SK-N-SH (cell line): ENCODE results near the gene NOX5. TPM values are rescaled to one million over a fixed set of nuclear protein-coding genes. Genes with fewer than 3 reads are reported as not detected.

Experiments
- CTCF ChIA-PET: fragments of 300-600, 350-600 bp; formaldehyde crosslinking; extraction: SDS; loops from one replicate; lab custom pipeline; 2021; lab: Yijun Ruan, JAX
- POLR2A ChIA-PET: fragments of 350-600 bp; sonication (Branson Sonifier 250); formaldehyde crosslinking; extraction: SDS; loops from one replicate; lab custom pipeline; 2020; ENCODE audit warnings: antibody characterized with exemption, inconsistent platforms; lab: Yijun Ruan, JAX
- DNase-seq: peaks from one replicate; pipeline ENCODE4 v3.0.0; 2012
- H2AFZ ChIP-seq: fragments of 200-600 bp; sonication (generic); 2 replicates; pipeline ENCODE4 v1.8.1; 2016; ENCODE audit warnings: antibody characterized with exemption, mild to moderate bottlenecking, low read depth
- H3F3A ChIP-seq: fragments of 200-600 bp; sonication (generic); replicated peaks from 2 replicates; pipeline ENCODE3; 2016; ENCODE audit warnings: antibody characterized with exemption, mild to moderate bottlenecking; ENCODE audit not compliant: insufficient read depth
- H3K27ac ChIP-seq, 2 experiments: fragments of 200-500 bp in 1 of 2; fragments of 200-600 bp in 1 of 2; sonication (Bioruptor generic) in 1 of 2; sonication (generic), shearing (Covaris generic) in 1 of 2; 2 replicates each; pipeline versions ENCODE4 v1.5.1 to v1.6.1; 2014 to 2016; ENCODE audit warnings: low read depth in 2 of 2, inconsistent platforms in 1 of 2, low read length in 1 of 2, mild to moderate bottlenecking in 1 of 2, mixed read lengths in 1 of 2
- H3K27me3 ChIP-seq: fragments of 200-600 bp; sonication (generic), shearing (Covaris generic); 2 replicates; pipeline ENCODE4 v1.6.1; 2016; ENCODE audit warnings: mixed run types; ENCODE audit not compliant: insufficient read depth
- H3K36me3 ChIP-seq, 2 experiments: fragments of 200-500 bp in 1 of 2; fragments of 200-600 bp in 1 of 2; sonication (Bioruptor generic) in 1 of 2; sonication (generic) in 1 of 2; replicated peaks in 1 of 2; 2 replicates each; pipeline versions ENCODE3 to v1.5.1; 2014 to 2016; ENCODE audit warnings: low read length in 1 of 2, mild to moderate bottlenecking in 1 of 2; ENCODE audit not compliant: insufficient read depth in 2 of 2, control insufficient read depth in 1 of 2
- H3K4me1 ChIP-seq, 2 experiments: fragments of 200-500 bp in 1 of 2; fragments of 200-600 bp in 1 of 2; sonication (Bioruptor generic) in 1 of 2; sonication (generic), shearing (Covaris generic) in 1 of 2; 2 replicates each; pipeline versions ENCODE4 v1.5.1 to v1.6.1; 2014 to 2016; ENCODE audit warnings: low read depth in 1 of 2, low read length in 1 of 2, mixed run types in 1 of 2; ENCODE audit not compliant: insufficient read depth in 2 of 2, control insufficient read depth in 1 of 2
- H3K4me2 ChIP-seq: fragments of 200-600 bp; sonication (generic), shearing (Covaris generic); 2 replicates; pipeline ENCODE4 v1.6.1; 2017; ENCODE audit warnings: mixed run types
- H3K4me3 ChIP-seq, 2 experiments: fragments of 200-500 bp in 1 of 2; fragments of 200-600 bp in 1 of 2; sonication (Bioruptor generic) in 1 of 2; sonication (generic), shearing (Covaris generic) in 1 of 2; 2 replicates each; pipeline versions ENCODE4 v1.5.1 to v1.8.1; 2014 to 2016; ENCODE audit warnings: low read depth in 2 of 2, inconsistent platforms in 1 of 2, low read length in 1 of 2, mild to moderate bottlenecking in 1 of 2, mixed read lengths in 1 of 2, moderate library complexity in 1 of 2
- H3K79me2 ChIP-seq: fragments of 200-600 bp; sonication (generic); 2 replicates; pipeline ENCODE4 v1.8.1; 2017; ENCODE audit warnings: mild to moderate bottlenecking; ENCODE audit not compliant: insufficient read depth
- H3K9ac ChIP-seq: fragments of 200-600 bp; sonication (generic); 2 replicates; pipeline ENCODE4 v1.6.1; 2017; ENCODE audit warnings: mixed run types
- H3K9me2 ChIP-seq: fragments of 200-600 bp; sonication (generic); 2 replicates; pipeline ENCODE4 v1.6.1; 2017; ENCODE audit warnings: mixed run types
- H3K9me3 ChIP-seq: fragments of 200-600 bp; sonication (generic); 2 replicates; pipeline ENCODE4 v1.6.1; 2017; ENCODE audit warnings: mixed run types, mild to moderate bottlenecking, moderate library complexity
- H4K20me1 ChIP-seq: fragments of 200-600 bp; sonication (generic); 2 replicates; pipeline ENCODE4 v1.6.1; 2017; ENCODE audit warnings: mild to moderate bottlenecking, mixed run types; ENCODE audit not compliant: insufficient read depth
- ELF1 ChIP-seq: IDR thresholded peaks from 2 replicates; pipeline ENCODE4 v1.4.0; 2012
- EP300 ChIP-seq, 2 experiments: IDR thresholded peaks; 2 replicates each; pipeline versions ENCODE4 v1.4.0 to v1.6.1; 2012; ENCODE audit warnings: borderline replicate concordance in 1 of 2, low read depth in 1 of 2, low read length in 1 of 2
- FOXM1 ChIP-seq: IDR thresholded peaks from 2 replicates; pipeline ENCODE4 v1.4.0; 2012; ENCODE audit warnings: low read depth, mild to moderate bottlenecking
- GABPA ChIP-seq: IDR thresholded peaks from 2 replicates; pipeline ENCODE4 v1.4.0; 2012; ENCODE audit warnings: low read depth, mild to moderate bottlenecking
- GATA2 ChIP-seq: sonication (generic); formaldehyde crosslinking; IDR thresholded peaks from 2 replicates; pipeline ENCODE4 v1.5.0; 2020; ENCODE audit warnings: mild to moderate bottlenecking, missing genetic modification reagents
- JUND ChIP-seq: IDR thresholded peaks from 2 replicates; pipeline ENCODE4 v1.4.0; 2012
- MEF2A ChIP-seq: IDR thresholded peaks from 2 replicates; pipeline ENCODE4 v1.4.0; 2012; ENCODE audit warnings: low read depth, borderline replicate concordance
- NRF1 ChIP-seq: IDR thresholded peaks from 2 replicates; pipeline ENCODE4 v1.6.1; 2012; ENCODE audit warnings: low read depth, mild to moderate bottlenecking, low read length
- POLR2AphosphoS5 ChIP-seq: IDR thresholded peaks from 2 replicates; pipeline ENCODE4 v1.6.1; 2012; ENCODE audit warnings: low read depth, low read length
- RCOR1 ChIP-seq: fragments of 150-350 bp; IDR thresholded peaks from 2 replicates; pipeline ENCODE4 v1.6.1; 2017; ENCODE audit warnings: antibody characterized with exemption, low read length
- RFX5 ChIP-seq: IDR thresholded peaks from 2 replicates; pipeline ENCODE4 v1.6.1; 2012; ENCODE audit warnings: mild to moderate bottlenecking, improper control_type of control experiment, low read length
- SIN3A ChIP-seq: IDR thresholded peaks from 2 replicates; pipeline ENCODE4 v1.6.1; 2012; ENCODE audit warnings: low read depth, mild to moderate bottlenecking, low read length, moderate library complexity, borderline replicate concordance
- TAF1 ChIP-seq: IDR thresholded peaks from 2 replicates; pipeline ENCODE4 v1.6.1; 2012; ENCODE audit warnings: low read depth, mild to moderate bottlenecking, low read length, moderate library complexity, borderline replicate concordance
- TCF12 ChIP-seq: IDR thresholded peaks from 2 replicates; pipeline ENCODE4 v1.4.0; 2012
- YY1 ChIP-seq: IDR thresholded peaks from 2 replicates; pipeline ENCODE4 v1.4.0; 2012; ENCODE audit warnings: low read depth, mild to moderate bottlenecking
- WGBS: methylation state at CpG from one replicate; pipeline ENCODE4 v1.1.6; 2017; ENCODE audit warnings: low lambda C conversion rate; 5-methylcytosine and 5-hydroxymethylcytosine counted together
- polyA plus RNA-seq, 3 experiments: library from polyadenylated mRNA; depleted of rRNA; stranded (reverse); fragments of >200 nt; gene quantifications; 2 replicates each; pipeline ENCODE4 v1.2.3, GENCODE V29; 2012
- TF ChIP-seq, protein P1 (sequence below): IDR thresholded peaks from 2 replicates; pipeline ENCODE4 v1.6.1; 2012; ENCODE audit warnings: mild to moderate bottlenecking, low read depth, low read length, moderate library complexity
- TF ChIP-seq, protein P2 (sequence below): fragments of 150-350 bp; IDR thresholded peaks from 2 replicates; pipeline ENCODE4 v1.6.1; 2016; ENCODE audit warnings: mild to moderate bottlenecking, low read depth, low read length
- TF ChIP-seq, protein P3 (sequence below): IDR thresholded peaks from 2 replicates; pipeline ENCODE4 v1.4.0; 2012; ENCODE audit warnings: low read depth, borderline replicate concordance

The NOX5 gene
- polyA plus RNA-seq, 1 of the 3 experiments (the other 2 are of a cell fraction) = 0.05 TPM

DNA sequence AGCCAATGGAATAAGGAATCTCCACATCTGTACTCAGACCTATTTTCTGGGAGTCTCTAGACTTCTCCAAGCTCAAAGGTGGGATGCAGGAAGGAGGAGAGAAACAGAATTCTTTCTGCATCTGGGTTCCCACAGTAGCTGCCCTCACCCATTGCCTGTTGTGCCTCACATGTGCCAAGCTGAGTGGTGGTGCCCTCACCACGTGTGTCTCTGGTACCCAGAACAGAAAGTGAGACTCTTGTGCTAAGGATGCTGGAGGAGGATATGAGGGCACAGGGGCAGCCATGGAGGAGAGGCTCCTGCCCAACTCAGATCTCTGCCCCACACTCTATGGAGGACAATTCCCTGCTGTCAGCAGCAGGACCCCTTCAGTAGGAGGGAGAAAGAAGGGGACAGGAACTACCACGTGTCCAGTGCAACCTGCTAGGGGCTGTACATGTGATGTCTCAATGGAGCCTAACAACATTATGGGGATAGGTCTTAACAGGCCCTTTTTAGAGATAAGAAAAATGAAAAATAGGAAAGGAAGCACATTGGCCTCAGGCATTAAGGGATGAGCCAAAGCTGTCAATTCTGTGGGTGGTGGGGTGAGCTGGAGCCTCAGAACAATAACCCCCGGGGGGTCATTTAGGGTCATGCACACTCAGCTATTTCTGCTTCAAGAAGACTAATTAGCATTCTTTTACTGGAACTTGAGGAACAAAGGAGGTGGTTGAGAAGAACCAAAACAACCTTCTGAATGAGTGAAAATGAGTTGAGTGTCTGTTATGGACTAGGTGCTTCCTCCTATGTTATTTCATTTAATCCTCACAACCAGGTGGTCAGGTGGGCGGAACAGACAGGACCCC, 16.3 kb upstream of the NOX5 start:
- no peak overlapping the region for H3K4me2 ChIP-seq

More for the DNA sequence above, 16.3 kb upstream of the NOX5 start:
- CTCF ChIA-PET = interaction anchor here (0.6 to 1.1 kb wide), 4 partner anchors 34 to 122 kb away, joined by 3 to 5 read pairs (median 3); no protein-coding TSS in a partner anchor
- no peaks in the 10 kb centered on the region for H3K36me3 ChIP-seq
- WGBS = 37% methylated on average over 4 of the region's 4 CpGs
- H3F3A ChIP-seq = no peaks in the 10 kb centered on the region
- H3K79me2 ChIP-seq = no peaks in the 10 kb centered on the region
- H3K27ac ChIP-seq = no peak overlapping the region
- POLR2A ChIA-PET = no interaction called here
- H3K4me3 ChIP-seq = no peak overlapping the region
- TF ChIP-seq TAF1 (no peak), POLR2AphosphoS5 (no peak), MEF2A (no peak), GATA2 (CRISPR knock-in tag) (no peak), RFX5 (no peak), ELF1 (no peak), JUND (no peak), TCF12 (no peak), GABPA (no peak), RCOR1 (no peak), NRF1 (no peak), FOXM1 (no peak), YY1 (no peak), SIN3A (no peak), EP300 (IDR thresholded peaks at IDR 0.05; ENCODE audit: borderline replicate concordance in 1 of 2, low read depth in 1 of 2, low read length in 1 of 2) (no peak)
- TF ChIP-seq, protein P1, sequence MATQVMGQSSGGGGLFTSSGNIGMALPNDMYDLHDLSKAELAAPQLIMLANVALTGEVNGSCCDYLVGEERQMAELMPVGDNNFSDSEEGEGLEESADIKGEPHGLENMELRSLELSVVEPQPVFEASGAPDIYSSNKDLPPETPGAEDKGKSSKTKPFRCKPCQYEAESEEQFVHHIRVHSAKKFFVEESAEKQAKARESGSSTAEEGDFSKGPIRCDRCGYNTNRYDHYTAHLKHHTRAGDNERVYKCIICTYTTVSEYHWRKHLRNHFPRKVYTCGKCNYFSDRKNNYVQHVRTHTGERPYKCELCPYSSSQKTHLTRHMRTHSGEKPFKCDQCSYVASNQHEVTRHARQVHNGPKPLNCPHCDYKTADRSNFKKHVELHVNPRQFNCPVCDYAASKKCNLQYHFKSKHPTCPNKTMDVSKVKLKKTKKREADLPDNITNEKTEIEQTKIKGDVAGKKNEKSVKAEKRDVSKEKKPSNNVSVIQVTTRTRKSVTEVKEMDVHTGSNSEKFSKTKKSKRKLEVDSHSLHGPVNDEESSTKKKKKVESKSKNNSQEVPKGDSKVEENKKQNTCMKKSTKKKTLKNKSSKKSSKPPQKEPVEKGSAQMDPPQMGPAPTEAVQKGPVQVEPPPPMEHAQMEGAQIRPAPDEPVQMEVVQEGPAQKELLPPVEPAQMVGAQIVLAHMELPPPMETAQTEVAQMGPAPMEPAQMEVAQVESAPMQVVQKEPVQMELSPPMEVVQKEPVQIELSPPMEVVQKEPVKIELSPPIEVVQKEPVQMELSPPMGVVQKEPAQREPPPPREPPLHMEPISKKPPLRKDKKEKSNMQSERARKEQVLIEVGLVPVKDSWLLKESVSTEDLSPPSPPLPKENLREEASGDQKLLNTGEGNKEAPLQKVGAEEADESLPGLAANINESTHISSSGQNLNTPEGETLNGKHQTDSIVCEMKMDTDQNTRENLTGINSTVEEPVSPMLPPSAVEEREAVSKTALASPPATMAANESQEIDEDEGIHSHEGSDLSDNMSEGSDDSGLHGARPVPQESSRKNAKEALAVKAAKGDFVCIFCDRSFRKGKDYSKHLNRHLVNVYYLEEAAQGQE = no peak
- TF ChIP-seq, protein P2, sequence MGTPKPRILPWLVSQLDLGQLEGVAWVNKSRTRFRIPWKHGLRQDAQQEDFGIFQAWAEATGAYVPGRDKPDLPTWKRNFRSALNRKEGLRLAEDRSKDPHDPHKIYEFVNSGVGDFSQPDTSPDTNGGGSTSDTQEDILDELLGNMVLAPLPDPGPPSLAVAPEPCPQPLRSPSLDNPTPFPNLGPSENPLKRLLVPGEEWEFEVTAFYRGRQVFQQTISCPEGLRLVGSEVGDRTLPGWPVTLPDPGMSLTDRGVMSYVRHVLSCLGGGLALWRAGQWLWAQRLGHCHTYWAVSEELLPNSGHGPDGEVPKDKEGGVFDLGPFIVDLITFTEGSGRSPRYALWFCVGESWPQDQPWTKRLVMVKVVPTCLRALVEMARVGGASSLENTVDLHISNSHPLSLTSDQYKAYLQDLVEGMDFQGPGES = no peak
- TF ChIP-seq, protein P3, sequence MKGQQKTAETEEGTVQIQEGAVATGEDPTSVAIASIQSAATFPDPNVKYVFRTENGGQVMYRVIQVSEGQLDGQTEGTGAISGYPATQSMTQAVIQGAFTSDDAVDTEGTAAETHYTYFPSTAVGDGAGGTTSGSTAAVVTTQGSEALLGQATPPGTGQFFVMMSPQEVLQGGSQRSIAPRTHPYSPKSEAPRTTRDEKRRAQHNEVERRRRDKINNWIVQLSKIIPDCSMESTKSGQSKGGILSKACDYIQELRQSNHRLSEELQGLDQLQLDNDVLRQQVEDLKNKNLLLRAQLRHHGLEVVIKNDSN = no peak
- H3K4me1 ChIP-seq = peaks cover 0 to 11% of the 10 kb centered on the region in 2 experiments; a peak in 1 of 4 replicates
- H3K9ac ChIP-seq = no peak overlapping the region
- H2AFZ ChIP-seq = no peak overlapping the region
- H3K9me2 ChIP-seq = no peaks in the 10 kb centered on the region
- H3K9me3 ChIP-seq = no peaks in the 10 kb centered on the region
- no peak for DNase-seq
- H3K27me3 ChIP-seq = no peaks in the 10 kb centered on the region
- no peaks in the 10 kb centered on the region for H4K20me1 ChIP-seq
